Activated T-helper 1 cell treated with anti-CD3 and anti-CD28 coated beads, Interleukin-12 subunit alpha, Interleukin-12 subunit beta, Interleukin-2, Interleukin-4 antibody, amounts not matched to agents 30 ng/mL and 10 ng/mL and 1 ng/mL, durations not matched to agents 14 hours and 24 hours and 36 hours (primary cell): ENCODE data around the gene EFCAB9. TPM values are rescaled to one million over a fixed set of nuclear protein-coding genes. Genes with fewer than 3 reads are reported as not detected.
"Not testable (repeated sequence)": the region's sequence is repeated elsewhere in the genome, so short reads cannot be mapped to it uniquely, and the experiment has no call there.

Source experiments
- DNase-seq: peaks from one replicate; pipeline ENCODE4 v3.0.0; 2021; ENCODE audit warnings: low spot score
- H3K27ac Mint-ChIP-seq: one replicate; pipeline ENCODE4 v1.8.0; 2021; ENCODE audit warnings: mild to moderate bottlenecking, mixed read lengths
- H3K27me3 Mint-ChIP-seq: one replicate; pipeline ENCODE4 v1.8.0; 2022; ENCODE audit warnings: mild to moderate bottlenecking, moderate library complexity, mixed read lengths; ENCODE audit not compliant: insufficient read depth
- H3K36me3 Mint-ChIP-seq: one replicate; pipeline ENCODE4 v1.8.0; 2021; ENCODE audit warnings: low read depth, mixed read lengths
- H3K4me1 Mint-ChIP-seq: one replicate; pipeline ENCODE4 v1.8.0; 2021; ENCODE audit warnings: low read depth, mixed read lengths
- H3K4me3 Mint-ChIP-seq: one replicate; pipeline ENCODE4 v1.8.0; 2021; ENCODE audit warnings: mild to moderate bottlenecking, moderate library complexity, mixed read lengths
- H3K9me3 Mint-ChIP-seq: one replicate; pipeline ENCODE4 v1.8.0; 2021; ENCODE audit warnings: mixed read lengths
- intact Hi-C: fragments of 100-400 bp; cut with micrococcal nuclease; formaldehyde crosslinking; loops from one replicate; pipeline ENCODE4 v1.15.1; 2024
- total RNA-seq: library from RNA; stranded (reverse); gene quantifications from 2 replicates; pipeline ENCODE4 v1.2.3, GENCODE V29; 2022

The EFCAB9 gene
- total RNA-seq, 1 donor from 2014 or later: not detected

- H3K4me1 Mint-ChIP-seq: peaks cover 58% of the 10 kb centered on the region
- H3K27ac Mint-ChIP-seq: peak overlapping the region; percentile 99
- no peaks in the 10 kb centered on the region for H3K9me3 Mint-ChIP-seq
- DNase-seq: no peak
- intact Hi-C loops: loop anchor here (5.0 kb wide), 4 partner anchors 198 to 798 kb away; partner anchors contain the start of gene NPM1
- H3K4me3 Mint-ChIP-seq: peak overlapping the region; percentile 99
- H3K27me3 Mint-ChIP-seq: peaks cover 5% of the 10 kb centered on the region
- H3K36me3 Mint-ChIP-seq: peaks cover 16% of the 10 kb centered on the region
Observed at GRCh38 chr5:172185096-172185461, 8.9 kb upstream of the EFCAB9 start.

GRCh38 chr5:172186114-172186695, 7.8 kb upstream of the EFCAB9 start:
- H3K27ac Mint-ChIP-seq: peak overlapping the region; percentile 99
- no peak for DNase-seq
- peaks cover 10% of the 10 kb centered on the region for H3K36me3 Mint-ChIP-seq
- peaks cover 52% of the 10 kb centered on the region for H3K4me1 Mint-ChIP-seq
- peaks cover 5% of the 10 kb centered on the region for H3K27me3 Mint-ChIP-seq
- no peaks in the 10 kb centered on the region for H3K9me3 Mint-ChIP-seq
- intact Hi-C loops: loop anchor here (2.0 to 5.0 kb wide), 5 partner anchors 199 to 799 kb away; partner anchors contain the start of gene NPM1
- H3K4me3 Mint-ChIP-seq: peak overlapping the region; percentile 99

GRCh38 chr5:172187118-172188032, 6.6 kb upstream of the EFCAB9 start:
- peak; percentile 58 for DNase-seq
- Mint-ChIP-seq H3K4me1 (peaks cover 47% of the 10 kb centered on the region), H3K36me3 (peaks cover 10% of the 10 kb centered on the region), H3K4me3 (peak overlapping the region; percentile 99), H3K27ac (peak overlapping the region; percentile 99), H3K27me3 (peaks cover 8% of the 10 kb centered on the region), H3K9me3 (no peaks in the 10 kb centered on the region)
- intact Hi-C loops: loop anchor here (1.0 to 5.0 kb wide), 15 partner anchors 8 to 800 kb away; partner anchors contain the start of gene NPM1

- H3K36me3 Mint-ChIP-seq: peaks cover 8% of the 10 kb centered on the region
- H3K27ac Mint-ChIP-seq: peak within 1 kb of the TSS; percentile 99
- peak; percentile 86 for DNase-seq
- H3K4me1 Mint-ChIP-seq: peaks cover 38% of the 10 kb centered on the region
- intact Hi-C loops: loop anchor here (1.0 to 5.0 kb wide), 11 partner anchors 37 to 801 kb away; partner anchors contain the start of gene NPM1
- no peaks in the 10 kb centered on the region for H3K9me3 Mint-ChIP-seq
- H3K4me3 Mint-ChIP-seq: peak within 1 kb of the TSS; percentile 99
- peaks cover 8% of the 10 kb centered on the region for H3K27me3 Mint-ChIP-seq
Observed at GRCh38 chr5:172188033-172188892, 5.7 kb upstream of the EFCAB9 start, which contains the start of gene STK10. Gene STK10, minus strand, starts transcription at chr5:172188224. Its CDS starts 182 bp downstream, at chr5:172188042.

- H3K4me1 Mint-ChIP-seq: peaks cover 29% of the 10 kb centered on the region
- no peak for DNase-seq
- peaks cover 7% of the 10 kb centered on the region for H3K36me3 Mint-ChIP-seq
- no peaks in the 10 kb centered on the region for H3K9me3 Mint-ChIP-seq
- intact Hi-C loops: loop anchor here (1.0 to 5.0 kb wide), 11 partner anchors 38 to 802 kb away; partner anchors contain the start of gene NPM1
- peak overlapping the region; percentile 80 for H3K4me3 Mint-ChIP-seq
- peak overlapping the region; percentile 71 for H3K27ac Mint-ChIP-seq
- H3K27me3 Mint-ChIP-seq: peaks cover 8% of the 10 kb centered on the region
Observed at GRCh38 chr5:172188893-172189692, 4.9 kb upstream of the EFCAB9 start.

GRCh38 chr5:172189693-172190296, 4.2 kb upstream of the EFCAB9 start:
- H3K4me3 Mint-ChIP-seq: no peak overlapping the region
- intact Hi-C loops: loop anchor here (2.0 to 5.0 kb wide), 5 partner anchors 39 to 802 kb away; partner anchors contain the start of gene NPM1

GRCh38 chr5:172194985-172195774, 1.2 kb downstream of the EFCAB9 start:
- no peaks in the 10 kb centered on the region for H3K9me3 Mint-ChIP-seq
- H3K4me3 Mint-ChIP-seq: no peak overlapping the region
- H3K4me1 Mint-ChIP-seq: no peaks in the 10 kb centered on the region

More at GRCh38 chr5:172189693-172190296, 4.2 kb upstream of the EFCAB9 start:
- Mint-ChIP-seq H3K9me3 (no peaks in the 10 kb centered on the region), H3K27me3 (peaks cover 8% of the 10 kb centered on the region), H3K36me3 (peaks cover 7% of the 10 kb centered on the region), H3K4me1 (peaks cover 23% of the 10 kb centered on the region), H3K27ac (no peak overlapping the region)
- no peak for DNase-seq

GRCh38 chr5:172197775-172198174, 3.8 kb downstream of the EFCAB9 start:
- H3K27ac Mint-ChIP-seq, intact Hi-C loops, H3K4me1 Mint-ChIP-seq: not testable (repeated sequence)

More at GRCh38 chr5:172194985-172195774, 1.2 kb downstream of the EFCAB9 start:
- DNase-seq: no peak
- no peaks in the 10 kb centered on the region for H3K36me3 Mint-ChIP-seq
- H3K27me3 Mint-ChIP-seq: peaks cover 22% of the 10 kb centered on the region
- intact Hi-C loops: no loop called here
- no peak overlapping the region for H3K27ac Mint-ChIP-seq

GRCh38 chr5:172199446-172199845, 5.5 kb downstream of the EFCAB9 start:
- intact Hi-C loops: no loop called here
- Mint-ChIP-seq H3K4me3 (no peak overlapping the region), H3K4me1 (no peaks in the 10 kb centered on the region), H3K9me3 (no peaks in the 10 kb centered on the region), H3K27ac (no peak overlapping the region), H3K36me3 (no peaks in the 10 kb centered on the region), H3K27me3 (peaks cover 19% of the 10 kb centered on the region)
- no peak for DNase-seq

More at GRCh38 chr5:172197775-172198174, 3.8 kb downstream of the EFCAB9 start:
- H3K36me3 Mint-ChIP-seq, H3K4me3 Mint-ChIP-seq, H3K9me3 Mint-ChIP-seq, DNase-seq: not testable (repeated sequence)
- peaks cover 19% of the 10 kb centered on the region for H3K27me3 Mint-ChIP-seq

GRCh38 chr5:172200476-172200875, 6.5 kb downstream of the EFCAB9 start:
- DNase-seq: no peak
- Mint-ChIP-seq H3K4me1 (no peaks in the 10 kb centered on the region), H3K36me3 (no peaks in the 10 kb centered on the region), H3K27me3 (peaks cover 19% of the 10 kb centered on the region), H3K4me3 (no peak overlapping the region), H3K27ac (no peak overlapping the region), H3K9me3 (no peaks in the 10 kb centered on the region)
- intact Hi-C loops: no loop called here

GRCh38 chr5:172205984-172206383, 12.0 kb downstream of the EFCAB9 start:
- DNase-seq, H3K4me3 Mint-ChIP-seq, intact Hi-C loops, H3K27me3 Mint-ChIP-seq, H3K4me1 Mint-ChIP-seq, H3K36me3 Mint-ChIP-seq, H3K27ac Mint-ChIP-seq, H3K9me3 Mint-ChIP-seq: not testable (repeated sequence)
